Activated CD4-positive, alpha-beta T cell treated with anti-CD3 and anti-CD28 coated beads for 4 hours (primary cell): ENCODE data around the gene ZNF33B.
A peak's percentile ranks its signal among the peaks of the same experiment; 100 is the strongest.
"Not testable (repeated sequence)": the region's sequence is repeated elsewhere in the genome, so short reads cannot be mapped to it uniquely, and the experiment has no call there.

Source experiments
- DNase-seq, 2 donors: peaks; one replicate each; pipeline ENCODE4 v3.0.0-alpha.2; 2020

ZNF33B gene

DNA sequence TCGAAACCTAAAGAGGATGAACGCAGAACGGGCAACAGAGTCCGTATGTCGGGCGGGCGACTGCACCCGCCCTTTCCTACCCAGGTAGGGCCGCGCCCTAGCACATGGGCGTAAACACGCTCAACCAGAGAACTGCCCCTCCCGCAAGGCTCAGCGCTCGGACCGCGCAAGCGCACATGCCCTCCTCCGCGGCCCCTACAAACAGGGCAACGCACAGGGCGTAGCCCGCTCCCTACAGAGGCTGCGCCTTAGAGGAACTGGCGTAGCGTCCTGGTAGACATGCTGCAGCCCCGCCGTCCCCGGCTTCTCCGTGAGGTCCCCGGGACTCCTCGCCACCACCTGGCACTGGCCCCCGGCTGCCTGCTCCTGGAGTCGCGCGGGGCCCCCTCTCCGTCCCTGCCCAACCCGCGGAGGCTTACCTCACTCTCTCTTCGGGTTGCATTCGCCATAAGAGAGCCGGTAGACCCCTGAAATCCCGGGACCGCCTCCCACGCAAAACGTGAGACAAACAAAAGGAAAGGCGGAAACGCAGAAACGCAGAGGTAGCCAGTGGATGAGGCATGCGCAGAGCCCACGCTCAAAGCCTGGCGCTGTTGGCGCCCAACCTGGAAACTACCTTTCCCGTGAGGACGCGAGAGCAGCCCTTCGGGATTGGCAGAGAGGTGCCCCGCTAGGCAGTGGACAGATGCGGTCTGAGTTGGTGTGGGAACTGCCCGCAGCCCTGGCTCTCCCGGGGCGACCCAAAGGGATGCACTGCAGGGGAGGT is at the start of gene ZNF33B:
Gene ZNF33B (minus strand): TSS at position 516 of the 766 bp plus-strand sequence. CDS start 1,642 bp downstream, outside the sequence.
- peak; percentile 92 to 93 for DNase-seq

GRCh38 chr10:42684517-42684916 is 46.1 kb upstream of the ZNF33B start:
- DNase-seq: no peak

DNA sequence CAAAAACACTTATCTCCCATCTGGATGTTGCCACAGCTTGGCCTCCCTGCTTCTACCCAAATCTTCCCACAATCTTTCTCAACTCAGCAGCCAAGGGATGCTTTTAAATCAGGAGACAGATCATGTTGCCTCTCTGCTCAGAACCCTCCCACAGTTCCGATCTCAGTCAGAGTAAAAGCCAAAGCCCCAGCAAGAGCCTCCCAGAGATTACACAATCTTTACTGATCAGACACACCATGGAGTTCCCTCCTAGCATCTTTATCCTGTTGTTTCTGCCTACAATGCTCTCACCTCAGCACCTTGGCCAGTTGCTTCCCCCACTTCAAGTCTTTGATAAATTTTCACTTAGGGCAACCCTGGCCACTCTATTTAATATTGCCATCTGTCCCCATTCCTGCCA is 41.9 kb upstream of the ZNF33B start:
- DNase-seq: no peak

GRCh38 chr10:42665181-42665979 is 27.0 kb upstream of the ZNF33B start:
- not testable (repeated sequence) for DNase-seq

DNA sequence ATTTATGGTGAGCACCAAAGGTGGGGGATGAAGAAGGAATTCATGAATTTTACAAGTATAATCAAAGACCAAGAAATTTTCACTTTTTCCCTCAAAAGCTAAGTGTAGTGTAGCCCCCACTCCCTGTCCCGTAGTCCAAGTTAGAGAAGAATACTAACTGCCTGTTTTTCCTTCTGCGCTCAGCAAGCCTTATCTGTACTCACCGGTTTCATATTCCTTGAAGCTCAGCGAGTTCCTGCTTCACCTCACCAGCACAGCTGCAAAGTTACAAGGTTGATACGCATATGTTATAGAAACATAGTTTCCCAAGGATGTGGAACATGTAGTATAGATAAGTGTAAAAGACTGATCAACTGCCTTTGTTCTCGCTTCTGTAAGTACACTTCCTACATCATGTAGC is 16.0 kb upstream of the ZNF33B start:
- no peak for DNase-seq

DNA sequence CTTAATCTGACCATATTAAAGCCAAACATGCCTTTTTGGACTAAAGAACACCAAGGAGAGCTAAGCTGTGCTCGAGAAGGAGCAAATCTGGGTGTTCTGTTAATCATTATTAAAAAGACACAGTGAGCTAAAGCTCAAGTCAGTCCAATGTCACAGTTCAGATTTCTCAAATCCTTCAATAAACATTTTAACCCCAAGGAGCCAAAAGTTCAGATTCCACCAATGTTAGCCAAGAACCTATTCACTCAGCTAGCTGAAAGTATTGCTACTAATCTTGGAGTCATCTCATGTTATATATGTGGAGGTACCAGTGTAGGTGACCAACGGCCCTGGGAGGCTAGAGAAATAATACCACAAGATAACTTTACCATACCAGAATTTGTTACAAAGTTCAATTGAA is 14.5 kb upstream of the ZNF33B start:
- no peak for DNase-seq

DNA sequence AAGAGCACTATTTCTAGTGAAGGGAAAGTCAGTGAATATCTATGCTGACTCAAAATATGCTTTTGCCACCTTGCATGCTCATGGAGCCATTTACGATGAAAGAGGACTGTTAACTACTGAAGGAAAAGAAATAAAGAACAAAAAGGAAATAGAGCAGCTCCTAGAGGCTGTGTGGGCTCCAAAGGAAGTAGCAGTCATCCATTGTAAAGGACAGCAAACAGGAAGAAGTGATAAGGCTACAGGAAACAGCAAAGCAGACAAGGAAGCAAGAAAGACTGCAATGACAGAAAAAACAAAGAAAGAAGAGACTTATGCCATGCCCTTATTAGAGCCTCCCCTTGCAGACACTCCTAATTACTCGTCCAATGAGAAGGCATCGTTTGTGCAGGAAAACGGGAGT is 12.0 kb upstream of the ZNF33B start:
- DNase-seq: no peak

DNA sequence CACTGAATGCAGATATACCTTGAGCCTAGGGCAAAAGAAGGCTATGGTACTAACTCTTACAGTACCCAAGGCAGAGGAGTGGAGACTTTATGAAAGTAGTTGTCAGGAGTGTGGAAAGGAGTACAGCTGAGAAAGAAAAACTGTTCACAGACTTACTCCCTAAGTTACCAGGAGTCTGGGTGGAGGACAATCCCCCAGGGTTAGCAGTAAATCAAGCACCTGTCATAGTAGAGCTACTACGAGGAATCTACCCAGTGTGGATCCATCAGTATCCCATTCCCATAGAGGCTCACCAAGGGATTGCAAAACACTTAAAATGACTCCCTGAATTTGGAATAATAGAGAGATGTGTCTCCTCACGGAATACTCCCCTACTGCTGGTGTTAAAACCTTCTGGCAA is 10.1 kb upstream of the ZNF33B start:
- no peak for DNase-seq

DNA sequence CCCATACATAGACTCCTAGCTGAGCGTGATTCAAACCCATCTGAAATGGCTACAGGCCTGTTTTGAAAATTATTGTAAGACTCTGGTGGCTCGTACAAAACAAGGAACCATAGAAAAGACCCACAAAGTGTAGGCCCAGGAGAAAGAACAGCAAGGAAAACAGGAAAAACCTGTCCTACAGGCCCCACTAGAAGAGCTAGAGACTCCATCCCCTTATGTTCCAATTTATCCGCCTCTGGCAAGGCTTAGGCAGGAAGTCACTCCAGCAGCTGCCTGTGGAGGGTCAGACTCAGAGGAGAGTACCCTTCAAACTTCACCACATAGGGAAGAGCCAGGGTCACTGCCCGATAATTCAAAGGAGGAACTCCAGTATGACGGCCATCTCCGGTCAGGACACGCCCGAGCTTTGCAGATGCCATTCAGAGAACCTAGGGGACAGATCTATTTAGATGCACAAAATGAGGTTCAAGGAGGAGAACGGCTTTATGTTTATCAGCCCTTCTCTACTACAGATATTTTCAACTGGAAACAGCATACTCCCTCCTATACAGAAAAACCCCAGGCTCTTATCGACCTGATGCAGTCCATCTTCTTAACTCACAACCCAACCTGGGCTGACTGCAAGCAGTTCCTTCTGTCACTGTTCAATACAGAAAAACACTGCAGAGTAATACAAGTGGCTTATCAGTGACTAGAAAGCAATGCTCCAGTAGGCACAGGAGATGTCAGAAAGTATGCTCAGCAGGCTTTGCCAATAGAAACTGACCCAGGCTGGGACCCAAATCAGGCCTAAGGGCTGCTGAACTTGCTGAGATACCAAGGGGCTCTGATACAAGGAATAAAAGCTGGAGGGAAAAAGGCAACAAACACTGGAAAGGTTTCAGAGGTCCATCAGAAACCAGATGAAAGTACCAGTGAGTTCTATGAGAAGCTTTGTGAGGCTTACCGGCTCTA is 8.6 kb upstream of the ZNF33B start:
- no peak for DNase-seq

- no peak for DNase-seq
Observed at GRCh38 chr10:42646214-42646613, 7.8 kb upstream of the ZNF33B start.

GRCh38 chr10:42645516-42645915 is 7.1 kb upstream of the ZNF33B start:
- no peak for DNase-seq

DNA sequence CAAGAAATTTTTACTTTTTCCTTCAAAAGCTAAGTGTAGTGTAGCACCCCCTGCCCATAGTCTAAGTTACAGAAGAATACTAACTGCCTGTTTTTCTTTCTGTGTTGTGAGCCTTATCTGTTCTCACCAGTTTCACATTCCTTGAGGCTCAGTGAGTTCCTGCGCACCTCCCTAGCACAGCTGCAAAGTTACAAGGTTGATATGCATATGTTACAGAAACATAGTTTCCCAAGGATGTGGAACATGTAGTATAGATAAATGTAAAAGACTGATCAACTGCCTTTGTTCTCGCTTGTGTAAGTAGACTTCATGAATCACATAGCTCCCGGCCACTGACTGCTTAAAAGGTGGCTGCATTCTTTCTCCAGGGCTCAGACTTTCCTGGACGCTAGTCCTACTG is 6.7 kb upstream of the ZNF33B start:
- DNase-seq: no peak

DNA sequence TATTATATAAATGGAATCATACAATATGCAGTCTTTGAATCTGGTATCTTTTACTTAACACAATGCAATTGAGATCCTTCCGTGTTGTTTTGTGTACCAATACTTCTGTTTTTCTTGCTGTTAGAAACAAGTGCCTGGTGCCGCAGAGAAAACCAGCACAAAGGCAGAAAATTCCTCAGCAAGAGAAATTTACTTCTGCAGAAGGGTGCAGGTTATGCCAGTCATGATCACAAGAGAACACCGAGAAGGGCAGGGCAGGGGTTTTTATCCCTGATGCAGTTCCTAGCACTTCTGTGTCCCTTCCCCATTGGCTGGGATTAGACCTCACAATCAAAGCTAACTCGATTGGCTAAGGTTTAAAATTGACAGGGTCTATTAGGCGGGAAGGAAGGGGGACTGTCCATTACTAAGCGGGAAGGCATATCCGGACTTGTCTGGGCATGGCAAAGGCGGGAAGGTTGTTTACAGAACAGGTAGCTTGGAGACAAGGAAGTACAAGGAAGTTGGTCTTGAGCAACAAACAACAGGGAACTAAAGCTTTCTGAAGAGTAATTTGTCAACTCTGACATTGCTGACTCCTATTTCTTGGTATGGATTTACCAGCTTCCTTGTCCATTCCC is 2.4 kb upstream of the ZNF33B start:
- no peak for DNase-seq

GRCh38 chr10:42638821-42639270 is 476 bp upstream of the ZNF33B start:
- peak in 1 of 2 donors; percentile 51 for DNase-seq

DNA sequence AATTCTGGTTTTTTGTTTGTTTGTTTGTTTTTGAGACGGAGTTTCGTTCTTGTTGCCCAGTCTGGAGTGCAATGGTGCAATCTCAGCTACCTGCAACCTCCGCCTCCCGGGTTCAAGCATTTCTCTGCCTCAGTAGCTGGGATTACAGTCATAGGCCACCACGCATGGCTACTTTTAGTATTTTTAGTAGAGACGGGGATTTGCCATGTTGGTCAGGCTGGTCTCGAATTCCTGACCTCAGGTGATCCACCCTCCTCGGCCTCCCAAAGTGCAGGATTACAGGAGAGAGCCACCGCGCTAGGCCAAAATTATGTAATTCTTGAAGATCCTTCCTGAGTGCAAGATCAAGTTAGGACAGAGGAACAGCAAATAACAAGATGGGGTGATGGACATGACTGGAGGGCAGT is 719 bp downstream of the ZNF33B start:
- DNase-seq: no peak

- no peak for DNase-seq
Observed at GRCh38 chr10:42637142-42637541, 1.2 kb downstream of the ZNF33B start.

- DNase-seq: no peak
Observed at GRCh38 chr10:42635098-42635497, 3.3 kb downstream of the ZNF33B start.

- no peak for DNase-seq
Observed at GRCh38 chr10:42632564-42632963, 5.8 kb downstream of the ZNF33B start.

- no peak for DNase-seq
Observed at GRCh38 chr10:42630537-42631134, 7.7 kb downstream of the ZNF33B start.

GRCh38 chr10:42623929-42624328 is 14.4 kb downstream of the ZNF33B start:
- no peak for DNase-seq

- no peak for DNase-seq
Observed at GRCh38 chr10:42618424-42618823, 19.9 kb downstream of the ZNF33B start.

- DNase-seq: no peak
Observed at GRCh38 chr10:42615419-42615818, 23.0 kb downstream of the ZNF33B start.
